Karpas-422 (cell line): ENCODE data around the gene PIF1. TPM values are rescaled to one million over a fixed set of nuclear protein-coding genes. Genes with fewer than 3 reads are reported as not detected.

Source experiments
- DNase-seq: peaks from one replicate; pipeline ENCODE4 v3.0.0-alpha.2; 2015
- H2AFZ ChIP-seq: fragments of 200-600 bp; sonication (generic); 2 replicates; pipeline ENCODE4 v1.6.1; 2014; ENCODE audit warnings: antibody characterized with exemption, low read length, mixed read lengths
- H3K27ac ChIP-seq: fragments of 200-600 bp; sonication (generic); 2 replicates; pipeline ENCODE4 v1.5.1; 2014; ENCODE audit warnings: mild to moderate bottlenecking, low read length, moderate library complexity
- H3K27me3 ChIP-seq: fragments of 200-600 bp; sonication (generic); 2 replicates; pipeline ENCODE4 v1.6.1; 2014; ENCODE audit warnings: low read length, mixed read lengths
- H3K36me3 ChIP-seq: fragments of 200-600 bp; sonication (generic); 2 replicates; pipeline ENCODE4 v1.6.1; 2014; ENCODE audit warnings: low read length, mixed read lengths; ENCODE audit not compliant: insufficient read depth
- H3K4me1 ChIP-seq: fragments of 200-600 bp; sonication (generic); 2 replicates; pipeline ENCODE4 v1.6.1; 2014; ENCODE audit warnings: mild to moderate bottlenecking, low read length, mixed read lengths
- H3K4me2 ChIP-seq: fragments of 200-600 bp; sonication (generic); 2 replicates; pipeline ENCODE4 v1.6.1; 2014; ENCODE audit warnings: low read length, low read depth, mild to moderate bottlenecking; ENCODE audit not compliant: poor library complexity, severe bottlenecking
- H3K4me3 ChIP-seq: fragments of 200-600 bp; sonication (generic); 2 replicates; pipeline ENCODE4 v1.5.1; 2014; ENCODE audit warnings: mild to moderate bottlenecking, antibody characterized with exemption, low read length, mixed read lengths
- H3K79me2 ChIP-seq: fragments of 200-600 bp; sonication (generic); 2 replicates; pipeline ENCODE4 v1.6.1; 2014; ENCODE audit warnings: mild to moderate bottlenecking, low read length, mixed read lengths
- H3K9ac ChIP-seq: fragments of 200-600 bp; sonication (generic); 2 replicates; pipeline ENCODE4 v1.6.0; 2014; ENCODE audit warnings: low read length
- H3K9me2 ChIP-seq: fragments of 200-600 bp; sonication (generic), shearing (Covaris generic); replicated peaks from 2 replicates; pipeline ENCODE4 v1.6.0; 2014; ENCODE audit warnings: mild to moderate bottlenecking, low read length, moderate library complexity; ENCODE audit not compliant: insufficient read depth
- H3K9me3 ChIP-seq: fragments of 300-700, 200-600 bp; sonication (generic); 2 replicates; pipeline ENCODE4 v1.6.1; 2014; ENCODE audit warnings: low read length, mixed read lengths
- H4K20me1 ChIP-seq: fragments of 200-600 bp; sonication (generic); 2 replicates; pipeline ENCODE4 v1.6.1; 2014; ENCODE audit warnings: mild to moderate bottlenecking, antibody characterized with exemption, low read length, low read depth; ENCODE audit not compliant: insufficient read depth
- total RNA-seq: library from RNA; depleted of rRNA; stranded (reverse); fragments of >200 nt; shearing (Covaris generic); gene quantifications from 2 replicates; pipeline ENCODE4 v1.2.3, GENCODE V29; 2014; ENCODE audit warnings: low replicate concordance

Gene PIF1
- total RNA-seq, 1 experiment from 2014 or later: 18.6 TPM

DNA sequence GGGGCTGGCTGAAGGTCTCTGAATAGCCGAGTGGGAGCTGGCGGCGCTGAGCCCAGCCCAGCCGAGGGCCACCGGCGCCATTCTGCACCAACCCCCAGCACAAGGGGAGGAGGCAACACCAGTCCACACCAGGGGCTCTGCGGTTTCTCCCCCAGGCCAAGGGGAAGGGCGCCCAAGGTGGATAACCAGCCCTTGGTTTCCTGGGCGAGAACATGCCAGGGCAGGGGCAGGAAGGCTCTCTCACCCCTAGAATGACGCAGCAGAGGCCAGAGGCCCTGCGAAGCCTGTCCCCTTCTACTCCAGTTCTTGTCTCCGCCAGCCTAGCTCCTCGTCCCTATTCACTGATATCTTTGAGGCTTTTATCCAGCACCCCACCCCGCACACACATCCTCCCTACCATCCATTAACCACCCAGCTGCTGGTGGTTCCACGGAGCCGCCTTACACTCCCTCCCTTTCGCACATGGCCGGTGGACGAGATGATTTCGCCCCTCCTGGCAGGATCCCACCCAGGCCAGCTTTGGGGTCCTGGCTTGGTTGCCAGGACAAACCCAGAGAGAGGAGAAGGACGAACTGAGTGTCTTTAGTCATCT lies 51.3 kb downstream of the PIF1 start:
- no peak overlapping the region for H2AFZ ChIP-seq
- no peak overlapping the region for H3K27ac ChIP-seq
- no peaks in the 10 kb centered on the region for H3K4me1 ChIP-seq
- H3K4me3 ChIP-seq: no peak overlapping the region
- no peaks in the 10 kb centered on the region for H3K9me2 ChIP-seq
- DNase-seq: no peak
- no peak overlapping the region for H3K4me2 ChIP-seq
- H3K79me2 ChIP-seq: no peaks in the 10 kb centered on the region
- no peak overlapping the region for H3K9ac ChIP-seq
- H3K9me3 ChIP-seq: no peaks in the 10 kb centered on the region
- no peaks in the 10 kb centered on the region for H4K20me1 ChIP-seq
- no peaks in the 10 kb centered on the region for H3K36me3 ChIP-seq
- H3K27me3 ChIP-seq: no peaks in the 10 kb centered on the region

DNA sequence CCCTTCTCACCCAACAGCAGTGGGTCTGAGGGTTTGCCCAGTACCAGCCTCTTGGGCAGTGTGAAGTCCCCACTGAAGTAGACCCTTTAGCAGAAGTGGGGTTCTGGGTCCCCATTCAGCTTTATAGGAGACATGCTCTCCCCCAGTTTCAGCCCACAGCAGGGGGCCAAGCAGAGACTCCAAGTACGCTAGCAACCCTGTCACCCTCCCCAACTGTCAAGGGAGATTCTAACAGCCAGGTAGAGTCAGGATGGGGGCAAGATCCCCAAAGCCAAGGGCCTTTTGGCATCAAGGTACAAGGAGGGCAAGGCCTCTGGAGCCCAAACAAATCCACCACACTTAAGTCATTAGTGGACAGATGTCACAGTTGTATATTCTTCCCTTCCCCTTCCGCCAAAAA lies 51.8 kb downstream of the PIF1 start:
- Histone ChIP-seq H3K27me3 (no peaks in the 10 kb centered on the region), H3K79me2 (no peaks in the 10 kb centered on the region), H3K9ac (no peak overlapping the region), H4K20me1 (no peaks in the 10 kb centered on the region), H3K9me2 (no peaks in the 10 kb centered on the region), H2AFZ (no peak overlapping the region), H3K4me3 (no peak overlapping the region), H3K4me1 (no peaks in the 10 kb centered on the region), H3K4me2 (no peak overlapping the region), H3K9me3 (no peaks in the 10 kb centered on the region), H3K27ac (no peak overlapping the region), H3K36me3 (no peaks in the 10 kb centered on the region)
- DNase-seq: no peak

DNA sequence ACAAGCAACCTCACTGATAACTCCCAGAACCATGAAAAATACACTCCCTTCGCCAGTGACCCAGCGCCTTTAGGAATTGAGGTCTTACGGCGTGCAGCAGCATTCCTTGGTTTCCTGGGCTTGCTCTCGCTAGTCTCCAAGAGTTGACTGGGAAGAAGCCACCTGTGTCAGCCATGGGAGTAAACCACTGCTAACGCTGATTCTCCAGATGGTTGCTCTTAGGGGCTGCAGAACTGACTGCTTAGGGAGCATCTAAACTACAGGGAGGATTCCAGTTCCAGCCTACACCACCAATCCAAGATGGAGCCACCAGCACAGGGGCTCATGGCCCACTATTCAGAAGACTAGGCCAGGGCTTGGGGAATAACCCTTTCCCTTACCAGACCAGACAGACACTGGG lies 52.5 kb downstream of the PIF1 start:
- Histone ChIP-seq H3K4me1 (no peaks in the 10 kb centered on the region), H3K36me3 (no peaks in the 10 kb centered on the region), H3K27ac (no peak overlapping the region), H3K4me2 (no peak overlapping the region), H4K20me1 (no peaks in the 10 kb centered on the region), H3K79me2 (no peaks in the 10 kb centered on the region), H3K9ac (no peak overlapping the region), H3K9me2 (no peaks in the 10 kb centered on the region), H3K9me3 (no peaks in the 10 kb centered on the region), H3K4me3 (no peak overlapping the region), H3K27me3 (no peaks in the 10 kb centered on the region), H2AFZ (no peak overlapping the region)
- no peak for DNase-seq

DNA sequence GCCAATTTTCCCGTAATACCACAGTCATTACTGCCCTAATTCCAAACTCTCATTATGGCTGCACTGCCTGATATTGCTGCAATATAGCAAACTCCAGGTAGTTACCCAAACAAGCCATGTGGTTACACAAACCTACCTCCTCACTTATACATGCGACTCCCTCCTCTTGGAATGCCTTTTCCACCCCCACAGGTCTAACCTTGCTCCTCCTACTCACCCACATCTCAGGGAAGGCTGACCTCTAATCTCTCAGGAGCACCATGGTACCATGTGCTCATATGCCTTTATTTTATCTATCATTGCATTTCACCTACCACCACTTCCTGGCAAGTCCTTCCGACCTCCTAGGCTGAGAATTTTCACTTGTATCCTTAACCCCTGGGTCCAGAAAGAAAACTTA lies 53.0 kb downstream of the PIF1 start:
- no peaks in the 10 kb centered on the region for H3K27me3 ChIP-seq
- no peaks in the 10 kb centered on the region for H3K9me3 ChIP-seq
- H4K20me1 ChIP-seq: no peaks in the 10 kb centered on the region
- H3K4me3 ChIP-seq: no peak overlapping the region
- H3K4me1 ChIP-seq: no peaks in the 10 kb centered on the region
- H3K27ac ChIP-seq: no peak overlapping the region
- H3K9ac ChIP-seq: no peak overlapping the region
- H3K4me2 ChIP-seq: no peak overlapping the region
- no peaks in the 10 kb centered on the region for H3K9me2 ChIP-seq
- no peaks in the 10 kb centered on the region for H3K79me2 ChIP-seq
- H3K36me3 ChIP-seq: no peaks in the 10 kb centered on the region
- H2AFZ ChIP-seq: no peak overlapping the region
- no peak for DNase-seq

DNA sequence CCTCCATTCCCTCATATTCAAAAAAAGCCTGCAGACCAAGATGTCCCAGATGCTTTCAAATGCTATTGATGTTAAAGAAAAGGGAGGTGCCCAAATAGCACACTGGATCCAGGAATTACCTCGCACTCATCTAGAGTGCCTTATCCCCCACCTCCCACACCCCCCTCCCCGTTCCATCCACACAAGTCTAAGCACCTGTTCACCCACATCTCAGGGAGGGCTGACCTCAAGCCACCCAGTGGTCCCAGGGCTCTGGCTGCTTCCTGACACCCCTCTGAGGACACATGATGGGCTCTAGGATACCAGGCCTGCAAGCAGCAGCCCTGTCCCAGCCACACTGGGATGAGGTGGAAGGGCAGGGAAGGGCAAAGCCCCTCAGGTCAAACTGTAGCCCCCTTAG lies 54.8 kb downstream of the PIF1 start:
- no peak overlapping the region for H3K27ac ChIP-seq
- H3K9ac ChIP-seq: no peak overlapping the region
- no peaks in the 10 kb centered on the region for H3K27me3 ChIP-seq
- no peaks in the 10 kb centered on the region for H3K9me2 ChIP-seq
- H4K20me1 ChIP-seq: no peaks in the 10 kb centered on the region
- H2AFZ ChIP-seq: no peak overlapping the region
- H3K4me3 ChIP-seq: no peak overlapping the region
- H3K9me3 ChIP-seq: no peaks in the 10 kb centered on the region
- no peak overlapping the region for H3K4me2 ChIP-seq
- no peaks in the 10 kb centered on the region for H3K36me3 ChIP-seq
- no peaks in the 10 kb centered on the region for H3K79me2 ChIP-seq
- H3K4me1 ChIP-seq: no peaks in the 10 kb centered on the region
- DNase-seq: no peak

DNA sequence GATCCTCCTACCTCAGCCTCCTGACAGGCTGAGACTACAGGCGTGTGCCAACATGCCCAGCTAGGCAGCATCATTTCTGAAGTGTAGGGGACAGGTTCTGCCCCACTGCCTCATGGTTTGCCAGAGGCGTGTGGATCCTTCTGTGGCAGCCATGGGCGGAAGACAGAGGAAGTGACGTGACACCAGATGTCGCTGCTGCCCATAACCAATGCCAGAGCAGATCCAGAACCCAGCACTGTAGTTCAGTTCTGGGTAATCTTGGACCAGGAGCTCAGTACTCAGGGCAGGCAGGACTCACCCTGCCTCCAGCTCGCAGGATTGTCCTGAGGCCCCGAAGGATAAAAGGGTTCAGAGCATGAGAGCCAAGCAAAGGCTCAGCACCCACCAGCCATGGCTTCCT lies 58.2 kb downstream of the PIF1 start:
- Histone ChIP-seq H2AFZ (no peak overlapping the region), H3K9ac (no peak overlapping the region), H3K9me3 (no peaks in the 10 kb centered on the region), H3K79me2 (no peaks in the 10 kb centered on the region), H3K36me3 (no peaks in the 10 kb centered on the region), H3K4me2 (no peak overlapping the region), H4K20me1 (no peaks in the 10 kb centered on the region), H3K9me2 (no peaks in the 10 kb centered on the region), H3K27ac (no peak overlapping the region), H3K4me1 (no peaks in the 10 kb centered on the region), H3K27me3 (no peaks in the 10 kb centered on the region), H3K4me3 (no peak overlapping the region)
- DNase-seq: no peak

DNA sequence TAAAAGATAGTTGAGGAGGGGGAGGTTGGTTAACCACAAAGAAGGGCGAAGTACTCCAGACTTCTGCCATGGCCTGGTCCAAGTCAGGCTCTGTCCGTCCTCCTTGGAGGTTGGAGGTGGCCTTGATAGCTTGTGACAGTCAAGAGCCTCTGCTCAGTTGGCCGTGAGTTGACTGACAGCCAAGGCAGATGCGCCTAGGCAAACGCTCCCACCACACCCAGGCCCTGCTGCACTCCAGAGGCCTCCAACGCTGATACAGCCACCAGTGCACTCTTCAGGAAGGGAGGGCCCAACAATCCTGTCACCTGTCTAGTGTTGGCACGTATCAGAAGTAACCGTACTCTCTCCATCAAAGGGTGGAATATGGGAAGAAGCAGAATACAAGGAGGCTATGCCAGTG lies 59.4 kb downstream of the PIF1 start:
- no peaks in the 10 kb centered on the region for H4K20me1 ChIP-seq
- H3K4me3 ChIP-seq: no peak overlapping the region
- no peaks in the 10 kb centered on the region for H3K9me2 ChIP-seq
- H3K4me1 ChIP-seq: no peaks in the 10 kb centered on the region
- H3K79me2 ChIP-seq: no peaks in the 10 kb centered on the region
- H2AFZ ChIP-seq: no peak overlapping the region
- no peak overlapping the region for H3K4me2 ChIP-seq
- no peaks in the 10 kb centered on the region for H3K9me3 ChIP-seq
- H3K9ac ChIP-seq: no peak overlapping the region
- no peaks in the 10 kb centered on the region for H3K36me3 ChIP-seq
- H3K27ac ChIP-seq: no peak overlapping the region
- H3K27me3 ChIP-seq: no peaks in the 10 kb centered on the region
- DNase-seq: no peak
